ENCODE data around the gene LYRM9. TPM values are rescaled to one million over a fixed set of nuclear protein-coding genes. Genes with fewer than 3 reads are reported as not detected.
A peak's percentile ranks its signal among the peaks of the same experiment; 100 is the strongest.

The LYRM9 gene
- polyA plus RNA-seq, 3 donors: 5.9 to 7.6 (median 6.3) TPM

DNA sequence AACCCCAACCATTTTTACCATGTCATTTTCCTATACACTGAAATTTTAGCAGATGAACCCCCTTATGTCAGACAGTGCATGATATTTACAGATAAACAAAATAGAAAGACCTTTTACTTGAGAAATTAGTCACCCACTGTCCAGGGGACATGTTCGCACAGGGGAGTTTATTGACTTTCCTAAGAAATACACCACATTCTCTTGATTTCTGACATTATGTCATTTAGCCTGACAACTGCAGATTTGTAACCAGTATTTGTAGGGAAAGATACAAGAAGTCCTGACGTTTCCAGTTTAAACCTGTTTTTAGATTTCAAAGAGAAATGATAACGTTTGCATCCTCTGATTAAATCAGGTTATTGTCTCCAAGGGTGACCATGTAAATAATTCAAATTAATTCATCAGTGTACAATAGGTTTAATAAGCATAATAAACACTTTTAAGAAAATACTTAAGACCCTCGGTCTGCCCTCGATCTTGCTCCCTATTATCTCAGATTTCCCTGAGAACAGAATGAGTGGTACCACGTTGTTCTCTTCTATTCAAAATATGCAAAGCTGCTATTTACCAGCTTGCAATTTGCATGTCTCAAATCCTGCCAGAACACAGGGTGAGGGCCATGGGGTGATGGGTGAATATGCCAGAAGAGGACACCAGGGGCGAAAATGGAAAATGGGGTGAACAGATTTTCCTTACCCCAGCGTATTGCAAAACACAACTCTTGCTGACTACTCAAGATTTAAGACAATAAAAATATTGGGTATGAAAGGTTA lies 2.1 kb upstream of the LYRM9 start:
- DNase-seq: no peak
- Histone ChIP-seq H2AFZ (ENCODE audit: insufficient read depth, low read depth, low read length, poor library complexity, severe bottlenecking) (no peak overlapping the region), H3K27me3 (ENCODE audit: control insufficient read depth in 2 of 2, insufficient read depth in 2 of 2, low read length in 2 of 2) (no peaks in the 10 kb centered on the region), H3K9ac (ENCODE audit: insufficient read depth, low read length, poor library complexity, severe bottlenecking) (no peak overlapping the region), H4K20me1 (ENCODE audit: insufficient read depth, low read length) (no peaks in the 10 kb centered on the region), H3K4me2 (replicated peaks; ENCODE audit: extremely low read depth, low read length, poor library complexity, severe bottlenecking) (no peak overlapping the region), H3K4me3 (replicated peaks in 1 of 3; ENCODE audit: low read depth in 2 of 3, low read length in 3 of 3) (no peak overlapping the region), H3K36me3 (replicated peaks in 1 of 2; ENCODE audit: control insufficient read depth in 1 of 2, insufficient read depth in 2 of 2, low read length in 2 of 2) (no peaks in the 10 kb centered on the region), H3K4me1 (ENCODE audit: control insufficient read depth in 1 of 2, insufficient read depth in 2 of 2, low read length in 2 of 2) (peaks cover 20 to 23% of the 10 kb centered on the region in 2 donors), H3K27ac (ENCODE audit: low read depth in 1 of 2, low read length in 2 of 2) (no peak overlapping the region), H3K79me2 (ENCODE audit: insufficient read depth, low read length) (no peaks in the 10 kb centered on the region), H3K9me3 (replicated peaks in 1 of 2; ENCODE audit: control insufficient read depth in 1 of 2, insufficient read depth in 1 of 2, low read length in 2 of 2) (no peaks in the 10 kb centered on the region)
- Mint-ChIP-seq H3K36me3 (no peaks in the 10 kb centered on the region), H3K9me3 (peaks cover 0 to 2% (median 0%) of the 10 kb centered on the region in 7 donors), H3K4me3 (no peak overlapping the region), H3K4me1 (peaks cover 19% of the 10 kb centered on the region), H3K27me3 (ENCODE audit: low read depth in 3 of 3) (peaks cover 0 to 3% (median 0%) of the 10 kb centered on the region in 3 donors), H3K27ac (no peak overlapping the region)
- intact Hi-C loops (cut with micrococcal nuclease): no loop called here
- WGBS (ENCODE audit: insufficient coverage): no CpG with 5 or more reads among the region's 8 CpGs
- TF ChIP-seq, protein P1, sequence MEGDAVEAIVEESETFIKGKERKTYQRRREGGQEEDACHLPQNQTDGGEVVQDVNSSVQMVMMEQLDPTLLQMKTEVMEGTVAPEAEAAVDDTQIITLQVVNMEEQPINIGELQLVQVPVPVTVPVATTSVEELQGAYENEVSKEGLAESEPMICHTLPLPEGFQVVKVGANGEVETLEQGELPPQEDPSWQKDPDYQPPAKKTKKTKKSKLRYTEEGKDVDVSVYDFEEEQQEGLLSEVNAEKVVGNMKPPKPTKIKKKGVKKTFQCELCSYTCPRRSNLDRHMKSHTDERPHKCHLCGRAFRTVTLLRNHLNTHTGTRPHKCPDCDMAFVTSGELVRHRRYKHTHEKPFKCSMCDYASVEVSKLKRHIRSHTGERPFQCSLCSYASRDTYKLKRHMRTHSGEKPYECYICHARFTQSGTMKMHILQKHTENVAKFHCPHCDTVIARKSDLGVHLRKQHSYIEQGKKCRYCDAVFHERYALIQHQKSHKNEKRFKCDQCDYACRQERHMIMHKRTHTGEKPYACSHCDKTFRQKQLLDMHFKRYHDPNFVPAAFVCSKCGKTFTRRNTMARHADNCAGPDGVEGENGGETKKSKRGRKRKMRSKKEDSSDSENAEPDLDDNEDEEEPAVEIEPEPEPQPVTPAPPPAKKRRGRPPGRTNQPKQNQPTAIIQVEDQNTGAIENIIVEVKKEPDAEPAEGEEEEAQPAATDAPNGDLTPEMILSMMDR (IDR thresholded peaks at IDR 0.05): no peak

DNA sequence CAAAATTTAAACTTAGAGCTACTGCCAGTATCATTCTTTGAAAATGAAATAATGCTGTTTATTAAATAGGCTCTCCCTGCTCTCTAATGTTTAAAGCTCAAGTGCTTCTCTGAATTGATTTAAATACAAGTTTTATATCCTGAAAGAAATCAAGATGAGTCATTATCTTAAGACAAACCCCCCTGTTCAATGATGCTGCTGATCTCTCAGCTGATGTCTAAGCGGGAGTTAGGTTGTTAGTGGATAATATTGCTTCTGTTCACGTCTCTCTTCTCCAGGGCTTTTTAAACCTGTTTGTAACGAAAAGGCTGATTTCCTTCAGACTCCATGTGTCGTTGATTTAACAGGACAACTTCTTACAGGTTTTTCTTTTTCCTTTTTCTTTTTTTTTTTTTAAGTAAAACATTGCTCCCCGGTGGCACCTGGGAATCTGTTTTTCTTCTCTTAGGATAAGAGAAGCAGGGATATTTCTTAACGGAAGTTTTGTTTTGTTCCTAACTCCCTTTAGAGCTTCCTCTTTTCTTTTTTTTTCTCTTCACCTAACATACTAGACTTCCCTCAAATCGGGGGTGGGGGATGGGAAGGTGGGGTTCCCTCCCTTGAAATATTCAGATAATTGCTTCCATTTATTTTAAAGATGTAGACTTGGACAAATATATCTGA lies 807 bp upstream of the LYRM9 start:
- Histone ChIP-seq H3K79me2 (ENCODE audit: insufficient read depth, low read length) (no peaks in the 10 kb centered on the region), H3K9ac (ENCODE audit: insufficient read depth, low read length, poor library complexity, severe bottlenecking) (no peak overlapping the region), H3K4me2 (replicated peaks; ENCODE audit: extremely low read depth, low read length, poor library complexity, severe bottlenecking) (peak overlapping the region; percentile 86), H3K9me3 (replicated peaks in 1 of 2; ENCODE audit: control insufficient read depth in 1 of 2, insufficient read depth in 1 of 2, low read length in 2 of 2) (no peaks in the 10 kb centered on the region), H4K20me1 (ENCODE audit: insufficient read depth, low read length) (no peaks in the 10 kb centered on the region), H3K27ac (ENCODE audit: low read depth in 1 of 2, low read length in 2 of 2) (peak overlapping the region in 1 of 2 donors; percentile 59), H3K4me3 (replicated peaks in 1 of 3; ENCODE audit: low read depth in 2 of 3, low read length in 3 of 3) (peak overlapping the region in 2 of 3 experiments; percentile 18 to 85), H3K36me3 (replicated peaks in 1 of 2; ENCODE audit: control insufficient read depth in 1 of 2, insufficient read depth in 2 of 2, low read length in 2 of 2) (no peaks in the 10 kb centered on the region), H2AFZ (ENCODE audit: insufficient read depth, low read depth, low read length, poor library complexity, severe bottlenecking) (peak overlapping the region; percentile 99), H3K27me3 (ENCODE audit: control insufficient read depth in 2 of 2, insufficient read depth in 2 of 2, low read length in 2 of 2) (no peaks in the 10 kb centered on the region), H3K4me1 (ENCODE audit: control insufficient read depth in 1 of 2, insufficient read depth in 2 of 2, low read length in 2 of 2) (peaks cover 20 to 23% of the 10 kb centered on the region in 2 donors)
- H3K36me3 Mint-ChIP-seq: no peaks in the 10 kb centered on the region
- WGBS (ENCODE audit: insufficient coverage): no CpG with 5 or more reads among the region's 7 CpGs
- intact Hi-C loops (cut with micrococcal nuclease): no loop called here
- peak overlapping the region; percentile 57 to 76 (median 74) for H3K27ac Mint-ChIP-seq
- TF ChIP-seq, protein P1 (IDR thresholded peaks at IDR 0.05): no peak
- peaks cover 0 to 2% (median 0%) of the 10 kb centered on the region in 3 donors for H3K27me3 Mint-ChIP-seq (ENCODE audit: low read depth in 3 of 3)
- peak; percentile 12 to 32 (median 27) for DNase-seq
- no peaks in the 10 kb centered on the region for H3K9me3 Mint-ChIP-seq
- H3K4me3 Mint-ChIP-seq: peak overlapping the region; percentile 70 to 89
- peaks cover 19% of the 10 kb centered on the region for H3K4me1 Mint-ChIP-seq
